IPS-18c (cell line): Measurements from ENCODE around the gene SGCG.
"Not testable (repeated sequence)": the region's sequence is repeated elsewhere in the genome, so short reads cannot be mapped to it uniquely, and the experiment has no call there.

Source experiments
- H3K4me3 ChIP-seq: 2 replicates; pipeline ENCODE4 v1.7.0; 2013; ENCODE audit warnings: low read depth, mild to moderate bottlenecking, low read length, moderate library complexity; ENCODE audit not compliant: insufficient read depth
- H3K9me3 ChIP-seq: one replicate; pipeline ENCODE4 v1.6.1; 2013; ENCODE audit warnings: mild to moderate bottlenecking, low read length, moderate library complexity; ENCODE audit not compliant: control insufficient read depth, insufficient read depth

The SGCG gene

GRCh38 chr13:23292586-23292985, 111.8 kb downstream of the SGCG start:
- Histone ChIP-seq H3K4me3 (no peak overlapping the region), H3K9me3 (no peaks in the 10 kb centered on the region)

DNA sequence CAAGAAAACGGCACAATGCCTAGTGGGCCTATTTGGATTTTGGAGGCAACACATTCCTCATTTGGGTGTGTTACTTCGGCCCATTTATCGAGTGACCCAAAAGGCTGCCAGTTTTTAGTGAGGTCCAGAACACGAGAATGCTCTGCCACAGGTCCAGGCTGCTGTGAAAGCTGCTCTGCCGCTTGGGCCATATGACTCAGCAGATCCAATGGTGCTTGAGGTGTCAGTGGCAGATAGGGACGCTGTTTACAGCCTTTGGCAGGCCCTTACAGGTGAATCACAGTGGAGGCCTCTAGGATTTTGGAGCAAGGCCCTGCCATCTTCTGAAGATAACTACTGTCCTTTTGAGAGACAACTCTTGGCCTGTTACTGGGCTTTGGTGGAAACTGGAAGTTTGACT, 134.1 kb downstream of the SGCG start:
- not testable (repeated sequence) for H3K9me3 ChIP-seq, H3K4me3 ChIP-seq

DNA sequence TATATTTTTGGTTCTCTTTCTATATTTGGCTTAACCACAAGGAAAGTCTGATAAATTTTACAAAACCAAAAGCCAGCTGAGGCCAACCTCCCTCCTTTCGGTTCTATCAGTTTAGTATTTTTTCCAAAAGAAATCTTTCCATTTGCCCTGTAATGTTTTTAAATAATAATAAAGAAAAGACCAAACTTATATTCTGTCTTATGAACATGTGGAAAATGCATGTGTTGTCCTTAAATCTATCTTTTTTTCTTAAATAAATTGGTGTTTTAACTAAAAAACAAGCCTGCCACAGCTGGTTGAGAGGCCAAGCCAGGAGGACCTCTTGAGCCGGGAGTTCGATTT, 139.1 kb downstream of the SGCG start:
- Histone ChIP-seq H3K4me3 (no peak overlapping the region), H3K9me3 (no peaks in the 10 kb centered on the region)

GRCh38 chr13:23320926-23321534, 140.3 kb downstream of the SGCG start:
- Histone ChIP-seq H3K4me3 (no peak overlapping the region), H3K9me3 (no peaks in the 10 kb centered on the region)

DNA sequence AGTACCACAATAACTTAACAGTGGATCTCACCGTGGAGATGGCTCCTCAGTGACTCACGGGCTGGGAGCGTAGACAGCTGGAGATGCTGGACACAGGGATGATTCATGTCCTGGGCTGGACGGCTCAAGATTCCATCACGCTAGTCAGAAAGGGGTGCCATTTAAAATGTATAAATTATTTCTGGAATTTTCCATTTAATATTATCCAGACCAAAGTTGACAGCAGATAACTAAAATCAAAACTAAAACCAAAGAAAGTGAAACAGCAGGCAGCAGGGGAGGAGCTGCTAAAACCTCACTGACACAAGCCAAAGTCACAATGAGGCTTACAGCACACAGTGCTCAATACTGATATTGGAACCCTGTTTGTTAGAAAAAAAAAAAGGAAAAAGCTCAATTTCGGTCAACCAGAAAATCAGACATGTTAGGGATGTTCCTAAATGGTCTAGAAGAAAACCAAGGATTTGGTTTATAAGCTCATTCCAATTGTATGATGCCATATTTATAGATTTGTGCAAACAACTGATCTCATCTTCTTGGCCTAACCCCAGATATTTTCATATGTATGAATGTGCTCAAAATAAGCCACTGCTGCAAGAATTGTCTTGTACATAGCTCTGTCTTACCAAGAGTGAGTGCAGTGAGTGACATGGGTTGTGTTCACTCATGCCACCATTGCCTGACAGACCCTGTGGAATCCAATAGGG, 140.9 kb downstream of the SGCG start:
- H3K9me3 ChIP-seq, result no peaks in the 10 kb centered on the region
- no peak overlapping the region for H3K4me3 ChIP-seq

- no peaks in the 10 kb centered on the region for H3K9me3 ChIP-seq
- no peak overlapping the region for H3K4me3 ChIP-seq
Measured at GRCh38 chr13:23322353-23323336, 141.9 kb downstream of the SGCG start.

- H3K4me3 ChIP-seq, result no peak overlapping the region
- H3K9me3 ChIP-seq, result no peaks in the 10 kb centered on the region
Measured at GRCh38 chr13:23323946-23324709, 143.3 kb downstream of the SGCG start.

GRCh38 chr13:23325191-23325590, 144.4 kb downstream of the SGCG start:
- no peak overlapping the region for H3K4me3 ChIP-seq
- H3K9me3 ChIP-seq, result no peaks in the 10 kb centered on the region

- no peaks in the 10 kb centered on the region for H3K9me3 ChIP-seq
- no peak overlapping the region for H3K4me3 ChIP-seq
Measured at GRCh38 chr13:23330356-23330755, 149.6 kb downstream of the SGCG start.

- H3K4me3 ChIP-seq, result no peak overlapping the region
- peaks cover 8% of the 10 kb centered on the region for H3K9me3 ChIP-seq
Measured at GRCh38 chr13:23339225-23339624, 158.4 kb downstream of the SGCG start.

- no peaks in the 10 kb centered on the region for H3K9me3 ChIP-seq
- no peak overlapping the region for H3K4me3 ChIP-seq
Measured at GRCh38 chr13:23344931-23345595, 164.3 kb downstream of the SGCG start.

DNA sequence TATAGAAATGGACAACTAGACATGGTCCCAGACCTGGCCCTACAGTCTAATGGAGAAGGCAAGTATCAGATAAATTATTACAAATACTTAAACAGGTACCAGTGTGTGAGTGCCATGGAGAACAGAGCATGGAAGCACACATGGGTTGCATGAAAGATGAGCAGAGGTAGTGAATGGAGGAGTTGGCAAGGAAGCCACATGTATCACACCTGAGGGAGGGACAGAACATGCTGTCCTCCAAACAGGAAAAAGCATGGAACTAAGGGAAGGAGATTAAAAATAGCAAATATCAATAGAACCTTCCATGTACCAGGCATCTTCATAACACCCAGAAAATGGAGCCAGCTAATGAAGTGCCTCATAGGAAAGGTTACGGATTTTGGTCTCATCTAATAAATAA, 166.8 kb downstream of the SGCG start:
- H3K9me3 ChIP-seq, result no peaks in the 10 kb centered on the region
- no peak overlapping the region for H3K4me3 ChIP-seq

DNA sequence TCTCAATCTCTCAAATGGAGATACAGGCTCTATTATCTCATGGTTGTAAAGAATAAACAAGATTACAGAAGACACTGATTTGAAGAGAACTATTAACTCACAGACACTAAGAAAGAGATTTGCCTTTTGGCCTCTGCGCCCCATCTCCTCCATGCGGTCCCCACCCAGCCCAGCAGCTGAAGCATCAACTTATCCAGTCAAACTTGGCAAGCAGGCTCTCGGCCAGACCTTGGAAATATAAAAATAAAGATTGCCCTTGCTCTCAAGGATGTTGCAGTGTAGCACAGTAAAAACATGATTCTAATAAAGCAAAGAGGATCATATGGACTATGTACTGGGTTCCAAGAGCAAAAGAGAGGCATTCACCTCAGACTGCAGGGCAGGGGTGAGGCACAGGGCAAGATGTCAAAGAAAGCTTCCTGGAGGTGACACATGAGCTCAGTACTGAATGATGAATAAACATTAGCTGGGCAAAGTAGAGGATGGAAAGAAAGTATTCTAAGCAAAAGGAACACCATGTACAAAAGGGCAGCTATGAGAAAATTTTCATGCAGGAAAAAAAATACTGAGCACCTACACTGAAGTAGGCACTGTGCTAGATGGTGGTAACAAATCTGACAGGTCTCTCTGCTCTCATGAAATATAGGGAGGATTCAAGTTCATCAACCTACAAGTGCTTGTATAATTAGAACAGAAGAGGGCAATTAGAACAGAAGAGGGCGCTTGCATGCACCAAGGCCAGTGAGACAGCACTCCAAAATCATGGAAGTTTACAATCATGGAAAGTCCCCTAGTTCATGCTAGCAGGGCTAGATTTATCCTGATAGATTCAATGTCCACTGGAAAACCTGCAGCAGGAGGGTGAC, 167.7 kb downstream of the SGCG start:
- Histone ChIP-seq H3K4me3 (no peak overlapping the region), H3K9me3 (no peaks in the 10 kb centered on the region)

DNA sequence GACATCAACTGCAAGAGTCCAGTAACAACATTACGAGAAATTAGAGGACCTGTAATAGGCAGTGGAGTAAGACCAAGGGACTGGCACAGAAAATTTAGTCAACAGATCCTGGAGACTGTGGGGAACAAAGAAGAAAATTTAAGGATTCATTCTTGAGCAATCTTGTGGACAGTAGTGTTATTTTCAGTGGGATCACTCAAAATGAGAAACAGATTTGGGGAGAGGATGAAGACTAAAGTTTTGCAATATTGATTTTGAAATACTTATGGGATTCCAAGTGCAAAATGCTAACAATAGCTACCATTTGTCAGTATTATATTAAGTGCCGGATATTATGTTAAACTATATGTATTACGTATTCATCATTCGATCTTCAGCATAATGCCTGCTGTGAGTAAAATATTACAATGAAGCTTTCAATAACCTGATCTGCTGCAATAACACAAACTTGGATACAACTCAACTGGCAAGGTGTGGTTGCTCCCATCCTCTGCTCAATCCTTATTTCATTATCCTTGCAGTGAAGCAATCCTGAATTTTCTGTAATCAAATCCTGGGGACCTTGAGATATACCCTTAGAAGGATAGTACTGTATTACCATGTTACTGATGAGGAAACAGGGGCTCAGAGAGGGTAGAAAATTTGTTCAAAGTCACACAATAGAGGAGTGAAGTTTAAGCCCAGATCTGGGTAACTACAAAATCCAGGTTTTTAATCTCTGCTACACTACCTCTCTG, 168.6 kb downstream of the SGCG start:
- Histone ChIP-seq H3K4me3 (no peak overlapping the region), H3K9me3 (no peaks in the 10 kb centered on the region)

- H3K4me3 ChIP-seq, result no peak overlapping the region
- no peaks in the 10 kb centered on the region for H3K9me3 ChIP-seq
Measured at GRCh38 chr13:23350009-23350408, 169.2 kb downstream of the SGCG start.
